HG03175 (cell line): ENCODE data around the gene SV2B.

Experiments
- ATAC-seq: cut with Tn5 transposase; IDR thresholded peaks from one replicate; pipeline ENCODE4 v1.9.1; 2021; ENCODE audit warnings: mild to moderate bottlenecking, moderate library complexity; ENCODE audit not compliant: unreplicated experiment

The SV2B gene

GRCh38 chr15:91135201-91136130 is 35.4 kb downstream of the SV2B start:
- peak; percentile 69 for ATAC-seq

DNA sequence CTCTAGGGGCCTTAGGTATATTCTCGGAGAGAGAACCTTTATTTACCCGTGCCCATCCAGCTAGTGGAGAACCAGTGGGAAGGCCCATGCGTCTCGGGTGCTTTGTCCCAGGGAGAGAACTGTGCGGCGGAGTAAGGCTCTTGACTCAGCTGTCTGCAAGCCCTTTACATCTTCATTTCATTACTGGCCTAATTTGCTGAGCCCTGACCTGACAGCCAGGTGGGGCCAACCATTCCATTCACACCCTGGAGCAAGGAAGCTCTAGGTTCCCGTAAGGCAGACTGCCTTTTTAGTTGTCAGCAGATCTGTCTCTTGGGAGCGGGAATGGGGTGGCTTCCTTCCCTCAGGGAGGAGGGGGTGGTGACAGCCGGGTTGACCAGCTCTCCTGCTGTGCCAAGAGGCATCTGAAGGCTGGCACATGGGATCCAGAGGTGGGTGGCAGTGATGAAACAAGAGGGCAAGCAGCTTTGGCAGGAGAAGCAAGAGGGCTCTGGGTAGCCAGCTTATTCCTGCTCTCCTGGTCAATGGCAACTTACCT is 36.4 kb downstream of the SV2B start:
- ATAC-seq, result no peak

DNA sequence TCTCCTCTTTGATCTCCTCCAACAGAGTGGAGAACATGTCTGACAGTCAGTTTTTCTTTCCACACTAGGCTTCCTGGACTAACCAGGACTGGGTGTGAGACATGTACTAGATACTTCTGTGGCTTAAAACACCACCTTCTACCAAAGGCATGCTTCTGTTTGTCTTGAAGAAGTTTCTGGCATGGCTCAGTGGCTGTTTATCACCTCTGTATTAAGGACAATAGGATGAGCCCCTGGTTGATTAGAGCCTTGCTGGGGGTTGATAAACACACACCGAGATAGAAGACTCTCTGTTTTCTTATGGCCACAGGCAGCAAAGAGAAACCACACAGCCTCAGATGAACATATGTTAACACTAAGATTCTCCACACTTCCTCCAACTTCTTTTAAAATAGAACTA is 40.5 kb downstream of the SV2B start:
- ATAC-seq, result no peak

GRCh38 chr15:91141097-91141496 is 41.0 kb downstream of the SV2B start:
- ATAC-seq, result no peak

DNA sequence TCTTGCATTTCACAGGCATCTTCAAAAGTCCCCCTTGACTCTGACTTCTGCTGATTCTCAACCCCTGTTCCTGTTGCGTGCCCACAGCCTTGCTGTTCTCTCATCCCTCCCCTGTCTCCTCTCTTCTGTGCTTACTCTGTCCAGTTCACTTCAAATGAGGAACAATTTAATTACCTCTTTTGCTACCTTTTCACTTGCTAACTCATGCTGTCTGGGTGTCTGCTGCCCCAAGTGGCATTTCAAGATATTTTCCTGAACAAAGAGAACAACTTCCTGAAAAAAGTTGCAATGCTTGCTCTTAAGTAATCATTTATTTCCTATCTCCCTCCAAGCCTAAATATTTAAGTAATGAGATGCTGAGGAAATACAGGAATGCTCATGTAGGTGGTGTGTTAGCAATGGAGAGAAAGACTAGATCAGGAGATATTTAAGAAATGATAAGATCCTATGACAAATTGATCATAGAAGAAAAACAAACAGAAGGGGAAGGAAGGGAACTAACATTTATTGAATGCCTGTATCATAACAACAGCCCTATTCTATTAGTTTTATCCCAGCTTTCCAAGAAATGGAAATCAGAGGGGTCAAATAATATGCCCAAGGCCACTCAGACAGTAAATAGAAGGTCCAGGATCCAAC is 42.2 kb downstream of the SV2B start:
- no peak for ATAC-seq

DNA sequence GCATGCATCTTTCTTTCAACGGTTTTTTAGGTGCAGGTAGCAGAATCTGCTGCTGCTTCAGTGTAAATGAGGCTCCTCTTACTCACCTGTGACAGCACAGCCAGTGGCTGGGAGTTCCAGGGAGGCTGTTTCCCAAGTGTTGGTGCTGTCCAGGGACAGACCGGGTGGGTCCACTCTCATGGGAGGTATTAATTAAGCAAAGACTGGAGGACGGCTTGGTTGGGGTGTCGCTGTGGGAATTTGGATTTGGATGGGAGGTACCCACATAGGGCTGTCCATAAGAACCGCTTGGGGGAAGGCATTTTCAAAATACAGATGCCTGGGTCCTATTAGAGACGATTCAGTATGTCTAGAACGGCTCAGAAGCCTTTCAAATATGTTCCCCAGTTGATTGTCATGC is 42.9 kb downstream of the SV2B start:
- ATAC-seq, result no peak

GRCh38 chr15:91146728-91147127 is 46.7 kb downstream of the SV2B start:
- ATAC-seq, result no peak

- ATAC-seq, result no peak
Observed at GRCh38 chr15:91148243-91148642, 48.2 kb downstream of the SV2B start.

DNA sequence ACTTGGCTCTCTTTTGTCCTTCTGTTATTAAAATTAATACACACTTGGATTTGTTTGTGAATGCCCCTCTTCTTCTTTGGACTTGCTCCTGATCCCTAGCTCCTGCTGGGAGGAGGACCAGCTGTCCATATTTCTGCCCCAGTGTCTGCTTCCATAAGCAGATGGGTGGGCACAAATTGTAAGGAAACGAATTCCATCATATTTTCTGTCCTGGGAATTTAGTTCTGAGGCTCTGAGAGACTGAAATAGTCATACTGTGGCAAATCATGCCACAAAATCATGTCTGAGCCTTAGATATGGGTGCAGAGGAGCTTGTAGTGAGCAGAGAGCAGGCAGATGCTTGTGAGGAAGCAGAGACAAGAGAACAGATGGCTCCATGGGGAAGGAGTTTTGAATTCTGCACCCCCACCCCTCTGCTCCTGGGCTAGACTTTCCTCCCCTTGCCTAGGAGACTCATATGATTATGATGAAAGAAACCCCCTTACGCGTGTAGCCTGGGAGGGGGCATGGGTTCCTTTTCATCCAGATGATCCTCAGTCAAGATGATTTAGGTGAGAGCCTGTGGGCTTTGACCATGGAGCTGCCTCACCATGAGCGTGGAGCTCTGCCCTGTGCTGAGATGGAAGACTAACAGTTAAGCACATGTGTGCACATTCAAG is 50.6 kb downstream of the SV2B start:
- no peak for ATAC-seq

DNA sequence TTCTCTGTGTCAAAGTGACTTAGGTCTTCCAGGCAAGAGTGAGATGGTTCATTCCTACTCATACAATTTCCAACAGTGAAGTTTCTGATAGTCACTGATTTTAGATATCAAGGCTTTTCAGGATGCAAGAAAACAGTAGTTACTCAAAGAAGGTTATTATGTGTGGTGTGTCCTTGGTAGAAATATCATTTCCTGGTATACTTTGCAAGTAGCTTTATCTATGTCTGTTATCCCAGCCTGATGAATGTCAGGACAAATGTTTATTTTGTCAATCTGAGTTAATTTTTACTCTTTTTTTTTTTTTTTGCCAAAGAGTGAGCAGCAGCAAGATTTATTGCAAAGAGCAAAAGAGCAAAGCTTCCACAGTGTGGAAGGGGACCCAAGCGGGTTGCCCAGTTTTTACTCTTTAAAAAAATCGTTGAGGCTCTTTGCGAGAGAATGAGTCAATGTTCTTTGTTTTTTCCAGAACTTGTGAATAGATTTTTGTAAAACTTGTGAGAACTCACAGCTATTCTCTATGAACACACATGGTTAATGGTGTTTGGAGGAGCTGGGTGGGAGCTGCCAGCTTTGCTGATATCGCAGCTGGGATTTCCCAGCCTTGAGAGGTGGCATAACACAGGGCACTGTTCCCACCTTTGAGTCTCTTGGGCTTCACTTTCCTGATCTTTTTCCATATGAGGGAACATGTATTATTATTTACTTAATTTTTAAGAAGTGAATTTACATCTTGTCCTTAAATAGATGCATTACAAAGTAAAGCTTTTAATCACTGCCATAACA is 51.9 kb downstream of the SV2B start:
- no peak for ATAC-seq

DNA sequence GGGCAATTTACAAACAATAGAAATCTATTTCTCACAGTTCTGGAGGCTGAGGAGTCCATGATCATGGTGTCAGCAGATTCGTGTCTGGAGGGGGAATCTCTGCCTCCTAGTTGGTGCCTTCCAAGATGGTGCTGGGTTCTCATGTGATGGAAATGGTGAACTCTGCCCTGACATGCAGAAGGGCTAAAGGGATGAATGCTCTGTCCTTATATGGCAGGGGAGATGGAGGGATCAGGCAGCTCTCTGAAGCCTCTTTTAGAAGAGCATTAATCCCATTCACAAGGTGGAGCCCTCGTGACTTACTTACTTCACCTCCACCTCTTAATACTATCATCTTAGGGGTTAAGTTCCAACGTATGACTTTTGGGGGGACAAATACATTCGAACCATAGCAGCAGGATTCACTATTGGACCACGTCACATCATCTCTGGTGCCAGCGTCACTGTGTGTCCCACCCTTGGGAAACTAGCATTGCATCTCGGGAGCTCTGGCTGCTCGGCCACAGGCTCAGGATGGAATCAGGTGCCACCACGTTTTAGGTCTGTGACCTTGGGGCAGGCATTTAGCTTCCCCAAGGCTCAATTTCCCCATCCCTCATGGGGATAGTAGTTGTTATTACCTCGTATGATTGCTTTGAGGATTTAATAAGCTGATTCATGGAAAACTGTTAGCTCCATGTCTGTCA is 53.0 kb downstream of the SV2B start:
- no peak for ATAC-seq

- no peak for ATAC-seq
Observed at GRCh38 chr15:91153954-91154353, 53.9 kb downstream of the SV2B start.

DNA sequence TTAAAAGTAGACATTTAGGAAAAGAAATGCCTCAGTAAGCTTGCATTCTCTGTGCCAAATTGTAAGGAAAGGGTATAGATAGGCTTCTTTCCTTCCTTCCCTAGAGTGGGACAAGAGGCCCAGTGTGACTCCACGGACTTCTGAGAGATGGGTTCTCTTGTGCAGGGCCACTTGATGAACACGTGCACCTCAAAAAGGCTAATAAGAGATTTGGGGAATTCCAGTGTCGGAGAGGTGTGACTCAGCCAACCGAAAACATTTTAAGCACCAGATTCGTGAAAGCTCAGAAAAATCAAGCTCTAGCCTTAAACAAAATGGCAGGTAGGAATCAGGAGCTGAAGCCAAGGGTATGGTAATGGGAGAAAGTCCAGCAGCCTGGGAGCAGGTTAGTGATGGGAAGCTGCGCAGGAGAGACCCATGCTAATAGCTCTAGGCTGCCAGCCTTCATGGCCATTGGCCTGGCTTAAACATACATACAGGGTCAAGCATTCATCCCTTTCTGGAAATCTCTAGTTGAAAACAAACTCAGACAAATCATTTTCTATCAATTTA is 56.2 kb downstream of the SV2B start:
- no peak for ATAC-seq

GRCh38 chr15:91158415-91159394 is 58.6 kb downstream of the SV2B start:
- ATAC-seq, result no peak

- ATAC-seq, result no peak
Observed at GRCh38 chr15:91165850-91166249, 65.8 kb downstream of the SV2B start.

DNA sequence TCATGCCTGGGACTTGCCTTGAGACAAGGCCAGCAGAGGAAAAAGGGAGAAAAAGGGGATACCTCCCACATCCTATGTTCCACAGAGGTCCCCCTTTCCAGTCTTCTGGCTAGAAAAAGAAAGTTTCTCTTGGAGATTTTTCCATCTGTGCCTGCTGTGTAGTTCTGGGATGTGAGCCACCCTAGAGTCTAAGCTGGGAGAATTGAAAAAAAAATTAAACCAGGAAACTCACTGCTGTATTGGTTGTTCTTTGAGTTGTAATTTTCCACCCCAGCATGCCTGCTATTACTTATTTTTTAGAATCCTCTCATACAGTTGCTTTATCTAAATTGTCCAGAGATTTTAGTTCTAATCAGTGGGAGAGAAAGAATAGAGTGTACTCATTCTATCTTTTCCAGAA is 68.4 kb downstream of the SV2B start:
- no peak for ATAC-seq

DNA sequence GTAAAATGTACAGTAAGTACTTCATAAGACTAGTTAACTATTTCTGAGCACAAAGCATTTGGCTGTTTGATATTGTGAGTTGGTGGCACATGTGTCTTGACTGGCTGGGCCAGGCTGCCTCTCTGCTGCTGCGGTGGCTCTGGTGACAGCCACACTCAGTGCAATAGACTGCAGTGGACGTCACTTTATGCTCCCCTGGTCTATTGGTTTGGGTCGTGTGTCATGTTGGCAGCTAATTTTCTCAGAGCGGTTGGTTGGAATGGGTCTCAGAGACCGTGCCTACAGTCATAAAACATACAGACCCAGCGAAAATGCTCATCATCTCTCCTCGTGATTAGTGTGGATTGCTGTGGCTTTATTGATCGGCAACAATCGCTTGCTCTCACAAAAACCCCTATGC is 71.3 kb downstream of the SV2B start:
- ATAC-seq, result no peak

GRCh38 chr15:91182101-91182500 is 82.0 kb downstream of the SV2B start:
- ATAC-seq, result no peak

DNA sequence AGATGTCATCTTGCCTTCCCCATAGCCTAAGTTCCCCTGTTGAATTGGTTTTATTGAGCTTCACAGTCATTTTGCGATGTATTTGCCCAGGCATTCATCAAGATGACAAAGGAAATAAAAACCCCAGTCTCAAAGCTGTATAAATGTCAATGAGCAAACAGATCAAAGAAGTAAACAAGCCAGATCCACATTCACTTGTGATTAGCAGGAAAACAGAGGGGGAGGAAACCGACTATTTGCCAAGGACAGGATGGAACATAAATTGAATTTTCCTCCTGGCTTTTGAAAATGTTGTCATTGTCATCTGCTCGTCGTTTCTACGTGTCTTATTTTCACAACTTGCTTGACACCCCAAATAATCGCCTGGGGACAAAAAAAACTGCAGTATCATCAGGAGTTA is 83.5 kb downstream of the SV2B start:
- no peak for ATAC-seq
